GM21526 (cell line): ENCODE measurements around the gene SWAP70.
A peak's percentile ranks its signal among the peaks of the same experiment; 100 is the strongest.
"Not testable (repeated sequence)": the region's sequence is repeated elsewhere in the genome, so short reads cannot be mapped to it uniquely, and the experiment has no call there.

Source experiments
- ATAC-seq: cut with Tn5 transposase; IDR thresholded peaks from one replicate; pipeline ENCODE4 v1.9.1; 2021; ENCODE audit warnings: moderate library complexity; ENCODE audit not compliant: unreplicated experiment, low FRiP score

Gene SWAP70

GRCh38 chr11:9663699-9664275 lies at the start of gene SWAP70:
SWAP70 (plus strand) TSS chr11:9664077; CDS start chr11:9664180, 103 bp downstream.
- ATAC-seq, result peak; percentile 77

GRCh38 chr11:9615031-9615451 lies 48.8 kb upstream of the SWAP70 start:
- ATAC-seq, result peak; percentile 42

DNA sequence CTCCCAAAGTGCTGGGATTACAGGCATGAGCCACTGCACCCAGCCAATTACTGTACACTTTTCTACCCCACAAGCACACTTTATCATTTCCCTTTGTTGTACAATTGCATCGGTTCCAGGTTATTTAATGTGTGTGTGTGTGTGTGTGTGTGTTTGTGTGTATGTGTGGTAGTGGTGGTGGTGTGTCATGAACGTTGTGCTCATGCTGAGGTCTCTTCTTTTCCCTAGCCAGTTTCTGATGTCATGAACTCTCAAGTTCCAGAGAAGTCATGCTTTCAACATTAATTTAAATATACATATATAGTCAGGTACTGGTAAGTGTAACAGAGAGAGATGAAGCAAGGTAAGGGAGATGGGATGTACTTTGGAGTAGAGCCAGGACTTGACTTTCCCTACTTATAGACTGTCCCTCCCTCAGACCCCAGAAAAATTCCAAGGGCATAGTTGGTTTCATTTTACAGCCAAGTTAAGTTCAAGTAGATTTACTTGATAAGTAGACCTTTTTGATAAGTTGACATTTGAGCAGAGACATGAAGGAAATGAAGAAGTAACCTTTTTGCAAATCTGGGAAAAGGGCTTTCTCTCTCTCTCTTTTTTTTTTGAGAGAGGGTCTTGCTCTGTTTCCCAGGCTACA lies 47.7 kb upstream of the SWAP70 start:
- no peak for ATAC-seq

DNA sequence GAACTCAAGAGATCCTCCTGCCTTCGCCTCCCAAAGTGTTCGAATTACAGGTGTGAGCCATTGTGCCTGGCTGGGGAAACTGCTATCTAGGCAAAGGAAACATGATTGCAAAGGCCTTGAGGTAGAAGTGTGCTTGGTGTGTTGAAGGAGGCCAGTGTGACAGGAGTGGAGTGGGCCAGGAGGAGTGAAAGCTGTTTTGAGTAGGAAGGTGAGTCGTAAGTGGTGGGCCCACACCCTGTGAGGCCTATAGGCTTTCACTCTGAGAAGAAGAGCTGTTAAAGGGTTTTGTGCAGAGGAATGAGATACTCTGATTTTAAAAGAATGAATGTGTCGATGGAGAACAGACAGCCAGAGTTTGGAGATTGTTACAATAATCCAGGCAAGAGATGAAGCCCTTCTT lies 47.0 kb upstream of the SWAP70 start:
- no peak for ATAC-seq

DNA sequence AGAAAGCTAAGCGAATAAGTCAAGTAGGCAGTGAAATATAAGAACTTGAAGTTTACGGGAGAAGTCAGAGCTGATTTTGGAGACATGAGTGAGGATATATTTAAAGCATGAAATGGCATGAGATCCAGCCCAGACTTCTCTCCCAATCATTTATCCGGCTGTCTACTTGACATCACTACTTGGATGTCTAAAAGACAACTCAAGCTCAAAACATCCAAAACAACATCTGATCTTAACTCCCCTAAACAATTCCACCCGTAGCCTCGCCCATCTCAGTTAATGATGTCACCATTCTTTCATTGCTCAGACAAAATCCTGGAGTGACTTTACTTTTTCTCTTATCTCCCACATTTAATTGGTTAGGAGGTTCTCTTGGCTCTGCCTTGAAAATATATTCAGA lies 45.9 kb upstream of the SWAP70 start:
- ATAC-seq, result no peak

GRCh38 chr11:9619004-9619403 lies 44.9 kb upstream of the SWAP70 start:
- no peak for ATAC-seq

DNA sequence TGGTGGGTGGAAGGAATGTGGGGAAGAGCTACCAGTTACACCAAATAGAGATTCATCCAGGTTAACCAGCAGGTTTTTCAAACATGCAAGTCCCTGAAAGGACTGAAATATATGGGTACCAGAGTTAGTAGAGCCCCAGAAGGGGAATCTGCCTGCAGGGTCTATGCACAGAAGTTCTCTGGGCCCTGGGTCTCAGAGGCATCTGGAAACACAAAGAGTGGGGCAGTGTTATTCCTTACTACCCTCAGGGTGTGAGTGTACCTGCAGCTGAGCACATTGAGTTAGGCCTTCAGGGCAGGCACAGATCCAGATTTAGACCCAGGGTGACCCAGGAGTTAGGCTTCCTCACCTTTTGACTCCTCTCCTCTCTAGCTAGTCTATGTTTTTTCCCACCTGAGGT lies 43.9 kb upstream of the SWAP70 start:
- ATAC-seq, result no peak

DNA sequence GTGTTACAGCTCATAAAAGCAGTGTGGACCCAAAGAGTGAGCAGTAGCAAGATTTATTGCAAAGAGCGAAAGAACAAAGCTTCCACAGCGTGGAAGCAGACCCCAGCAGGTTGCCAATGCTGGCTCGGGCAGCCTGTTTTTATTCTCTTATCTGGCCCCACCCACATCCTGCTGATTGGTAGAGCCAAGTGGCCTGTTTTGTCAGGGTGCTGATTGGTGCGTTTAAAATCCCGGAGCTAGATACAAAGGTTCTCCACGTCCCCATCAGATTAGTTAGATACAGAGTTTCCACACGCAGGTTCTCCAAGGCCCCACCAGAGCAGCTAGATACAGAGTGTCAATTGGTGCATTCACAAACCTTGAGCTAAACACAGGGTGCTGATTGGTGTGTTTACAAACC lies 41.5 kb upstream of the SWAP70 start:
- not testable (repeated sequence) for ATAC-seq

DNA sequence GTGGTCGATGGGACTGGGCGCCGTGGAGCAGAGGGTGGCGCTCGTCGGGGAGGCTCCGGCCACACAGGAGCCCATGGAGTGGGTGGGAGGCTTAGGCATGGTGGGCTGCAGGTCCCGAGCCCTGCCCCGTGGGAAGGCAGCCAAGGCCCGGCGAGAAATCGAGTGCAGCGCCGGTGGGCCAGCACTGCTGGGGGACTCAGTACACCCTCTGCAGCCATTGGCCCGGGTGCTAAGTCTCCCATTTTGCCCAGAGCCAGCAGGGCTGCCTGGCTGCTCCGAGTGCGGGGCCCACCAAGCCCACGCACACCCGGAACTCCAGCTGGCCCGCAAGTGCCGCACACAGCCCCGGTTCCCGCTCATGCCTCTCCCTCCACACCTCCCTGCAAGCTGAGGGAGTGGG lies 40.8 kb upstream of the SWAP70 start:
- ATAC-seq, result not testable (repeated sequence)

DNA sequence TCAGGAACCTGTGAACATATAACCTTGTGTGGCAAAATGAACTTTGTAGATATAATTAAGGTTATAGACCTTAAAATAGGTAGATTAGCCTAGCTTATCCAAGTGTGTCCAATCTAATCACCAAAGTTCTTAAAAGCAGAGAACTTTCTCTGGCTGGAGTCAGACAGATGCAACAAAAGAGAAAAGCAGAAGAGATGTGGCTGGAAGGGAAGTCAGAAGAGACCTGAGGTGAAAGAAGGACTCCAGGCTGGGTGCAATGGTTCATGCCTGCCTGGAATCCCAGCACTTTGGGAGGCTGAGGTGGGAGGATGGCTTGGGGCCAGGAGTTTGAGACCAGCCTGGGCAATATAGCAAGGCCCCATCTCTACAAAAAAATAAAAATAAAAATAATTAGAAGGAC lies 39.4 kb upstream of the SWAP70 start:
- ATAC-seq, result no peak

- ATAC-seq, result no peak
These were observed 38.7 kb upstream of the SWAP70 start for GRCh38 chr11:9625162-9625561.

GRCh38 chr11:9625728-9626127 lies 38.1 kb upstream of the SWAP70 start:
- ATAC-seq, result no peak

DNA sequence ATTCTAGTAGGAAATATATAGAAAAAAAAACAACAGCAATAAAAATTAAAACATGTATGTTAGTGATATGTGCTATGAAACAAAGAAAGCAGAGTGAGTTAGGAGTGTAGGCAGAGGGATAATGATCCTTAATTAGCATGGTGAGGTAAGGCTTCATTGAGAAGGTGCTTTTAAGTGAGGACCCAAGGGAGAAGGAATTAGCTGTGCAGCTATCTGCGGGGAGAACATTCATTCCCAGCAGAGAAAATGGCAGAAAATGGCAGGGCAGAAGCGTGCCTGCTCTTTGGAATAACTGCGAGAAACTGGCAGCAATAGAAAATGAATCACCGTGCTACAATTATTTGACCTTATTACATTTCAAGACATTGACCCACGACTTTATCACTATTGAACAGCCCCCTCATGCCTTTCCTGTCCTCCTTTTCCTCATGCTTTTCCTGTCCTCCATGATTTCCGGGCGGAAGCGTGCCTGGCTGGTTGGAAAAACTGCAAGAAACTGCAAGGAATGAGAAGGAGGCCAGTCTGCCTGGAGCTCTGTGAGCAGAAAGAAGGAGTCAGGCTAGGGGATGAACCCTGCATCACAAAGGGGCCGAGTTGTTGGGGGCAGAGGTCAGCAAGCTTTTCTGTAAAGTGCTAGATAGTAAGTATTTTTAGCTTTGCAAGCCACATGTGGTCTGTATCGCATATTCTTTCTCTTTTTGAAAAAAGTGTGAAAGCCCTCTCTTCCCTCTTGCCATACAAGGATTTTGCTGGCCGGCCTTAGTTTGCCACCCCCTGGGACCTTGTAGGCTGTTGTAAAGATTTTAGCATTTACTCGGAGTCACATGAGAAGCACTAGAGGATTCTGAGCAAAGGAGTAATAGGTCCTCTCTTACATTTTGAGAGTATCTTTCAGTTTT lies 37.1 kb upstream of the SWAP70 start:
- ATAC-seq, result no peak

- no peak for ATAC-seq
These were observed 34.8 kb upstream of the SWAP70 start for GRCh38 chr11:9629064-9629463.

- ATAC-seq, result no peak
These were observed 30.2 kb upstream of the SWAP70 start for GRCh38 chr11:9633679-9634078.

- ATAC-seq, result no peak
These were observed 27.2 kb upstream of the SWAP70 start for GRCh38 chr11:9636691-9637090.

DNA sequence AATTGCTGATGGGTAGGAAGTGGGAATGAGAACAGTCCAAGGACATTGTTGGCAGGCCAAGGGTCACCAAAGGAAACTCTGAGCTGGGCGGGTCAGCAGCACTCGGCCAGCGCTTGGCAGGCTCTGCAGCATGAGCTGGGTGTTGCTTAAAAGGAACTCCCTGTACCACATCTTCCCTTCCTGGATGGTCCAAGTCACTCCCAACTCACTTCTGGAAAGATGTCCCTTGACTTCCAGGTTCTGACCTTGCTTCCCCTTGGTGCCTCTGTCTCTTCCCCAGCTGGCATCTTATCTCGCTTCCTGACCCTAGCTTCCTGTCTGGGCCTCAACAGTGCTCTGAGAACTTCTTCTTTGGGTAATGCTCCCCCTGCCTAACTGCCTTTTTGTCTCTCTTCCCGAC lies 24.8 kb upstream of the SWAP70 start:
- ATAC-seq, result no peak

DNA sequence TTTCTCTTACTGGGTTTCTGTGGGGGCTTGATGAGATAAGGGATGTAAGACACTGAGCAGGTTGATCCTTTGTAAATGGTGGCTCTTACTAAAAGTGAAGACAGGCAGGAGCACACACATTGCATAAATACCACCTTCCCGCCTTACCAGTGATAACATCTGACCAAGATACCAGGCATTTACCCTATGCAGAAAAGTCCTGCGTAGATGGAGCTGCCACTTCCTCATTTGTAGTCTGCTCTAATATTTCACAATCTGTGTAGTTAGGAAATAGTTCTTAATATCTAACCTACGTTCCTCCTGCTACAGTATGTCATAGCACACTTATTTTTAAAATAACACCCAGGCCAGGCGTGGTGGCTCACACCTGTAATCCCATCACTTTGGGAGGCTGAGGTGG lies 23.9 kb upstream of the SWAP70 start:
- no peak for ATAC-seq

DNA sequence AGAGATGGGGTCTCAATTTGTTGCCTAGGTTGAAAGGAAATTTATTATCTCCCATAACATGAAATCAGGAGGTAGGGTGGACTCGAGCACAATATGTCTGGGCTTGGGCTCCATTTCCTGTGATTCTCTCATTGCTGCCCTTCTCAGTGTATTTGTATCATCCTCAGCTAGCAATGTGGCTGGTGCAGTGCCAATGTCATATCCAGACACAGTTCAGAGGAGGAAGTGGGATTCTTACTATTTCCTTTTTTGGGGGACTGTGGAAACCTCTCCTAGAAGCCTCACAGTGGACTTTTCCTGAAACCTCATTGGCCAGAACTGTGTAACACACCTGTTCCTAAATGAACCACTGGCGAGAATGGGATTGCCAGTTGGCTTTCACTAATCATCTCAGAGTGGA lies 21.0 kb upstream of the SWAP70 start:
- no peak for ATAC-seq

DNA sequence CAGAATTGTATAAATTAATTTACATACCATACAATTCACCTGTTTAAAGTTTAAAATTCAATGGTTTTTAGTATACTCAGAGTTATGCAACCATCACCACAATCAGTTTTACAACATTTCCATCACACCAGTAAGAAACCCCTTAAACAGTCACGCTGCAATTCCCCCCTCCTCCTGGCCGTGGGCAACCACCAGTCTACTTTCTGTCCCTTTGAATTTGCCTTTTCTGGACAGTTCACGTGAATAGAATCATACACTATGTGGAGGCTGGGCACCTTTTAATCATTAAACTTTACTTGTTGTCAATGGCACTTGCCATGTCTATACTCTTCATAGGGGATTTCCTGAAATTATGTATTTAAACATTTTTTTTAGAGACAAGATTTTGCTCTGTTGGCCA lies 20.1 kb upstream of the SWAP70 start:
- no peak for ATAC-seq

DNA sequence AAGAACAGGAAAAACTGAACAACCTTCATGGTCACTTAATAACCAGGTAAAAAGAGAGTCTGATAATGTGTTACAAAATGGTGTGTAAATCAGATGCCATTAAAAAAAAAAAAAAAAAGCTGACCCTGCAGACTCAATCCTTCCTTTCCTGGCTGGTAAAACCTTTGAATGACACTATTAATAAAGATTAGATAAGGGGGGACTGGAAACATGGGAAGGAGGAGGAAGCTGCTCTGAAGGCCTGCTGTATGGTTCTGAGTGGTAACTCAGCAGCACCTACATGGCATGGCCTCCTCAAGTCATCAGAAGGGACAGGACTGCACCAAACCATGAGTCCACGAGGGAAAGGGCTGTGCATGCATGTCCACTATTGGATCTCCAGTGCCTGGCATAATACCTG lies 18.0 kb upstream of the SWAP70 start:
- no peak for ATAC-seq

- no peak for ATAC-seq
These were observed 17.6 kb upstream of the SWAP70 start for GRCh38 chr11:9646324-9646723.
